HEK293 (cell line): ENCODE measurements around the gene BORCS8.
"Not testable (repeated sequence)": the region's sequence is repeated elsewhere in the genome, so short reads cannot be mapped to it uniquely, and the experiment has no call there.

Source experiments
- CTCF ChIA-PET: fragments of 350-600 bp; formaldehyde crosslinking; extraction: SDS; loops from one replicate; lab custom pipeline; 2021; ENCODE audit warnings: antibody characterized with exemption; lab: Yijun Ruan, JAX
- POLR2A ChIA-PET: fragments of 300-600 bp; formaldehyde crosslinking; extraction: SDS; loops from one replicate; lab custom pipeline; 2020; ENCODE audit warnings: antibody characterized with exemption, inconsistent platforms; lab: Yijun Ruan, JAX
- H3K27ac ChIP-seq: fragments of 200-500 bp; sonication (Bioruptor generic); 2 replicates; pipeline ENCODE4 v1.5.1; 2014; ENCODE audit warnings: low read depth, low read length, control low read depth, inconsistent platforms; ENCODE audit errors: extremely low read depth
- H3K36me3 ChIP-seq, 2 experiments: fragments of 200-500 bp in 1 of 2; sonication (Bioruptor generic) in 1 of 2; 1 replicate in 1 of 2; 2 replicates in 1 of 2; pipeline ENCODE4 v1.5.1; 2014 to 2017; ENCODE audit warnings: inconsistent platforms in 2 of 2, low read length in 2 of 2; ENCODE audit not compliant: control insufficient read depth in 2 of 2, insufficient read depth in 1 of 2
- H3K4me1 ChIP-seq: fragments of 200-500 bp; sonication (Bioruptor generic); 2 replicates; pipeline ENCODE4 v1.5.1; 2014; ENCODE audit warnings: mild to moderate bottlenecking, low read length, inconsistent platforms; ENCODE audit not compliant: control insufficient read depth, insufficient read depth
- H3K4me3 ChIP-seq: 2 replicates; pipeline ENCODE4 v1.5.1; 2011; ENCODE audit warnings: low read depth, mild to moderate bottlenecking, control low read depth, low read length, moderate library complexity
- H3K9me3 ChIP-seq: fragments of 200-500 bp; sonication (Bioruptor generic); 2 replicates; pipeline ENCODE4 v1.5.1; 2014; ENCODE audit warnings: low read depth, low read length, inconsistent platforms; ENCODE audit not compliant: control insufficient read depth, insufficient read depth
- RBAK ChIP-seq: fragments of 450-650 bp; formaldehyde crosslinking; IDR thresholded peaks from 2 replicates; pipeline ENCODE4 v1.5.1; 2016; ENCODE audit warnings: missing biosample characterization, missing genetic modification characterization
- REST ChIP-seq: fragments of 450-650 bp; formaldehyde crosslinking; IDR thresholded peaks from 2 replicates; pipeline ENCODE4 v1.5.1; 2016; ENCODE audit warnings: missing biosample characterization, missing genetic modification characterization
- ZBTB21 ChIP-seq: fragments of 450-650 bp; formaldehyde crosslinking; IDR thresholded peaks from 2 replicates; pipeline ENCODE4 v1.5.1; 2017; ENCODE audit warnings: missing biosample characterization, missing genetic modification characterization
- ZBTB8A ChIP-seq: fragments of 450-650 bp; formaldehyde crosslinking; IDR thresholded peaks from 2 replicates; pipeline ENCODE4 v1.5.1; 2016; ENCODE audit warnings: missing biosample characterization, missing genetic modification characterization
- ZFP3 ChIP-seq: fragments of 450-650 bp; formaldehyde crosslinking; IDR thresholded peaks from 2 replicates; pipeline ENCODE4 v1.5.1; 2016; ENCODE audit warnings: low read depth, missing biosample characterization, missing genetic modification characterization
- ZNF140 ChIP-seq: fragments of 450-650 bp; formaldehyde crosslinking; IDR thresholded peaks from 2 replicates; pipeline ENCODE4 v1.5.1; 2016; ENCODE audit warnings: missing biosample characterization, missing genetic modification characterization
- ZNF202 ChIP-seq: fragments of 450-650 bp; formaldehyde crosslinking; IDR thresholded peaks from 2 replicates; pipeline ENCODE4 v1.5.1; 2016; ENCODE audit warnings: missing biosample characterization, missing genetic modification characterization, borderline replicate concordance
- ZNF292 ChIP-seq: fragments of 450-650 bp; formaldehyde crosslinking; IDR thresholded peaks from 2 replicates; pipeline ENCODE4 v1.5.1; 2016; ENCODE audit warnings: low read depth, missing biosample characterization, missing genetic modification characterization, borderline replicate concordance
- ZNF366 ChIP-seq: fragments of 450-650 bp; formaldehyde crosslinking; conservative IDR thresholded peaks from 2 replicates; pipeline ENCODE4 v1.5.1; 2016; ENCODE audit warnings: missing biosample characterization, missing genetic modification characterization
- ZNF394 ChIP-seq: fragments of 450-650 bp; formaldehyde crosslinking; IDR thresholded peaks from 2 replicates; pipeline ENCODE4 v1.5.1; 2016; ENCODE audit warnings: missing biosample characterization, missing genetic modification characterization, mild to moderate bottlenecking, moderate library complexity, borderline replicate concordance
- ZNF426 ChIP-seq: fragments of 450-650 bp; formaldehyde crosslinking; IDR thresholded peaks from 2 replicates; pipeline ENCODE4 v1.5.1; 2017; ENCODE audit warnings: missing biosample characterization, missing genetic modification characterization, mild to moderate bottlenecking, inconsistent platforms, moderate library complexity
- ZNF433 ChIP-seq: fragments of 450-650 bp; formaldehyde crosslinking; IDR thresholded peaks from 2 replicates; pipeline ENCODE4 v1.5.1; 2016; ENCODE audit warnings: missing biosample characterization, missing genetic modification characterization, low read depth
- ZNF518A ChIP-seq: fragments of 450-650 bp; formaldehyde crosslinking; conservative IDR thresholded peaks from 2 replicates; pipeline ENCODE4 v1.5.1; 2016; ENCODE audit warnings: low read depth, missing biosample characterization, missing genetic modification characterization
- ZNF555 ChIP-seq: fragments of 450-650 bp; formaldehyde crosslinking; conservative IDR thresholded peaks from 2 replicates; pipeline ENCODE4 v1.5.1; 2017; ENCODE audit warnings: missing biosample characterization, mild to moderate bottlenecking, missing genetic modification characterization, inconsistent platforms
- ZNF558 ChIP-seq: fragments of 450-650 bp; formaldehyde crosslinking; IDR thresholded peaks from 2 replicates; pipeline ENCODE4 v1.5.1; 2016; ENCODE audit warnings: missing biosample characterization, missing genetic modification characterization
- ZNF560 ChIP-seq: fragments of 450-650 bp; formaldehyde crosslinking; IDR thresholded peaks from 2 replicates; pipeline ENCODE4 v1.5.1; 2017; ENCODE audit warnings: missing biosample characterization, missing genetic modification characterization, borderline replicate concordance
- ZNF623 ChIP-seq: fragments of 450-650 bp; formaldehyde crosslinking; IDR thresholded peaks from 2 replicates; pipeline ENCODE4 v1.5.1; 2016; ENCODE audit warnings: missing biosample characterization, missing genetic modification characterization
- ZNF654 ChIP-seq: fragments of 450-650 bp; formaldehyde crosslinking; IDR thresholded peaks from 2 replicates; pipeline ENCODE4 v1.5.1; 2016; ENCODE audit warnings: low read depth, missing biosample characterization, missing genetic modification characterization
- ZNF664 ChIP-seq: fragments of 450-650 bp; formaldehyde crosslinking; IDR thresholded peaks from 2 replicates; pipeline ENCODE4 v1.5.1; 2016; ENCODE audit warnings: missing biosample characterization, missing genetic modification characterization
- ZNF791 ChIP-seq: fragments of 450-650 bp; formaldehyde crosslinking; IDR thresholded peaks from 2 replicates; pipeline ENCODE4 v1.5.1; 2016; ENCODE audit warnings: missing biosample characterization, missing genetic modification characterization
- TF ChIP-seq, protein P1 (sequence below): fragments of 450-650 bp; formaldehyde crosslinking; IDR thresholded peaks from 2 replicates; pipeline ENCODE4 v1.5.1; 2017; ENCODE audit warnings: missing biosample characterization, missing genetic modification characterization

Gene BORCS8

DNA sequence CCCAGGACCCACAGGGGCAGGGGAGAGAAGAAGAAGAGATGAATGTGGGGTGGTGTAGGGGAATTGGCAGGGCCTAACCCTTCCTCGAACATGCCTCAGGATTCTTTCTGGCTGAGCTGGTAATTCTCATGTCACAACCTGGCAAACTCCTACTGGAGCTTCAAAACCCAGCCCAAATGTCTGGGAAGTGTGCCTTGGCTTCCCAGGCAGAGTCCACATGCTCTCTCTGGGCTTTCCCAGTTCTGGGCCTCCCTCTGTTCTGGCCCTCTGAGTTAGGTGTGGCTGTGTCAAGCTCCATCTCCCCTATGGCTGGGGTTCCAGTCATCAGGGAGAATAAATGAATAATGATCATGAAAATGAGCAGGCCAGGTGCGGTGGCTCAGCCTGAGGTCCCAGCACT, 42.5 kb downstream of the BORCS8 start:
- CTCF ChIA-PET = interaction anchor here (0.6 to 5.4 kb wide), 3 partner anchors 25 to 560 kb away, joined by 3 to 37 read pairs (median 10); no protein-coding TSS in a partner anchor
- TF ChIP-seq, protein P1, sequence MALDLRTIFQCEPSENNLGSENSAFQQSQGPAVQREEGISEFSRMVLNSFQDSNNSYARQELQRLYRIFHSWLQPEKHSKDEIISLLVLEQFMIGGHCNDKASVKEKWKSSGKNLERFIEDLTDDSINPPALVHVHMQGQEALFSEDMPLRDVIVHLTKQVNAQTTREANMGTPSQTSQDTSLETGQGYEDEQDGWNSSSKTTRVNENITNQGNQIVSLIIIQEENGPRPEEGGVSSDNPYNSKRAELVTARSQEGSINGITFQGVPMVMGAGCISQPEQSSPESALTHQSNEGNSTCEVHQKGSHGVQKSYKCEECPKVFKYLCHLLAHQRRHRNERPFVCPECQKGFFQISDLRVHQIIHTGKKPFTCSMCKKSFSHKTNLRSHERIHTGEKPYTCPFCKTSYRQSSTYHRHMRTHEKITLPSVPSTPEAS (tag by site-specific recombination) = no peak
- TF ChIP-seq ZBTB8A = no peak
- peak; percentile 65 for TF ChIP-seq ZFP3
- TF ChIP-seq RBAK (tag by site-specific recombination) = no peak
- Histone ChIP-seq H3K27ac (no peak overlapping the region), H3K9me3 (no peaks in the 10 kb centered on the region), H3K36me3 (peaks cover 0 to 5% of the 10 kb centered on the region in 2 experiments; a peak in 2 of 3 replicates), H3K4me1 (no peaks in the 10 kb centered on the region), H3K4me3 (no peak overlapping the region)
- POLR2A ChIA-PET = no interaction called here

DNA sequence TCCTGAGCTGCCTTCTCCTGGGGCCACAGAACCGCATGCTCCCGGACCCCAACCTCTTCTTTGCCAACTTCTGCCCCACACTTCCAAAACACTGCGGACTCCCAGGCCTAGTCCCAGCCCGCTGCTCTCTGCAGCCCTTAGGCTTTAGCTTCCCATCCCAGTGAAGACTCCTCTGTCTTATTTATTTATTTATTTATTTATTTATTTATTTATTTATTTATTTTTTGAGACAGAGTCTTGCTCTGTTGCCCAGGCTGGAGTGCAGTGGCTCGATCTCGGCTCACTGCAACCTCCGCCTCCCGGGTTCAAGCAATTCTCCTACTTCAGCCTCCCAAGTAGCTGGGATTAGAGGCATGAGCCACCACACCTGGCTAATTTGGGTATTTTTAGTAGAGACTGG, 43.4 kb downstream of the BORCS8 start:
- not testable (repeated sequence) for H3K27ac ChIP-seq, H3K9me3 ChIP-seq, H3K4me3 ChIP-seq, H3K4me1 ChIP-seq, H3K36me3 ChIP-seq
- CTCF ChIA-PET = interaction anchor here (0.6 to 5.4 kb wide), 8 partner anchors 9 to 342 kb away, joined by 3 to 47 read pairs (median 8); no protein-coding TSS in a partner anchor
- POLR2A ChIA-PET = interaction anchor here (0.6 kb wide), 1 partner anchor 24 kb away, joined by 7 read pairs; no protein-coding TSS in a partner anchor
- TF ChIP-seq ZNF366 (tag by site-specific recombination) (0 out of 2 replicates have a peak, but pooled peaks have one; percentile 15), ZNF791 (tag by site-specific recombination) (0 out of 2 replicates have a peak, but pooled peaks have one; percentile 26), ZNF555 (tag by site-specific recombination) (peak; percentile 62), RBAK (tag by site-specific recombination) (0 out of 2 replicates have a peak, but pooled peaks have one; percentile 17), ZNF560 (tag by site-specific recombination) (peak; percentile 67; the same call in 1 of the 2 replicates), ZNF558 (tag by site-specific recombination) (peak; percentile 80; the same call in 1 of the 2 replicates), ZNF202 (peak; percentile 9; the same call in 1 of the 2 replicates), ZNF623 (peak; percentile 70), ZNF518A (peak; percentile 81), ZBTB21 (tag by site-specific recombination) (peak; percentile 35; the same call in 1 of the 2 replicates), ZNF654 (peak; percentile 18; the same call in 1 of the 2 replicates), ZNF426 (tag by site-specific recombination) (peak; percentile 79), ZNF664 (tag by site-specific recombination) (0 out of 2 replicates have a peak, but pooled peaks have one; percentile 24), ZNF394 (tag by site-specific recombination) (peak; percentile 97), ZBTB8A (peak; percentile 70), ZNF433 (tag by site-specific recombination) (peak; percentile 53; the same call in 1 of the 2 replicates), ZNF292 (tag by site-specific recombination) (0 out of 2 replicates have a peak, but pooled peaks have one; percentile 37), REST (peak; percentile 74), ZNF140 (tag by site-specific recombination) (peak; percentile 51; the same call in 1 of the 2 replicates)
